Hepatocyte (in vitro differentiated cells): ENCODE data around the gene FUBP3. TPM values are rescaled to one million over a fixed set of nuclear protein-coding genes. Genes with fewer than 3 reads are reported as not detected.
A peak's percentile ranks its signal among the peaks of the same experiment; 100 is the strongest.

Experiments
- DNase-seq: peaks from one replicate; pipeline ENCODE4 v3.0.0-alpha.2; 2016; ENCODE audit warnings: low spot score
- H2AFZ ChIP-seq: fragments of 200-600 bp; sonication (generic); 2 replicates; pipeline ENCODE4 v1.6.0; 2016; ENCODE audit warnings: antibody characterized with exemption, mild to moderate bottlenecking
- H3K27ac ChIP-seq: fragments of 200-600 bp; sonication (generic); 2 replicates; pipeline ENCODE4 v1.5.1; 2016; ENCODE audit warnings: mild to moderate bottlenecking
- H3K27me3 ChIP-seq: fragments of 200-600 bp; sonication (generic); 2 replicates; pipeline ENCODE4 v1.6.1; 2016
- H3K36me3 ChIP-seq: fragments of 200-600 bp; sonication (generic); replicated peaks from 2 replicates; pipeline ENCODE4 v1.5.1; 2016; ENCODE audit warnings: low read depth; ENCODE audit not compliant: insufficient read depth
- H3K4me1 ChIP-seq: fragments of 200-600 bp; sonication (generic); 2 replicates; pipeline ENCODE4 v1.5.1; 2016; ENCODE audit warnings: mild to moderate bottlenecking, moderate library complexity; ENCODE audit not compliant: insufficient read depth
- H3K4me2 ChIP-seq: fragments of 200-600 bp; sonication (generic); 2 replicates; pipeline ENCODE4 v1.6.0; 2016
- H3K4me3 ChIP-seq: fragments of 200-600 bp; sonication (generic); 2 replicates; pipeline ENCODE4 v1.5.1; 2016; ENCODE audit warnings: mild to moderate bottlenecking
- H3K79me2 ChIP-seq: fragments of 200-600 bp; sonication (generic); 2 replicates; pipeline ENCODE4 v1.6.0; 2017; ENCODE audit warnings: mild to moderate bottlenecking
- H3K9me2 ChIP-seq: fragments of 200-600 bp; sonication (generic); replicated peaks from 2 replicates; pipeline ENCODE4 v1.6.0; 2017; ENCODE audit warnings: mild to moderate bottlenecking; ENCODE audit not compliant: insufficient read depth
- H3K9me3 ChIP-seq: fragments of 200-600 bp; sonication (generic); 2 replicates; pipeline ENCODE4 v1.5.1; 2016; ENCODE audit warnings: low read depth, mild to moderate bottlenecking
- H4K20me1 ChIP-seq: fragments of 200-600 bp; sonication (generic); 2 replicates; pipeline ENCODE4 v1.6.0; 2016; ENCODE audit warnings: mild to moderate bottlenecking; ENCODE audit not compliant: insufficient read depth, poor library complexity, severe bottlenecking
- EZH2 ChIP-seq: fragments of 200-600 bp; sonication (generic); IDR thresholded peaks from 2 replicates; pipeline ENCODE4 v1.6.1; 2016; ENCODE audit warnings: antibody characterized with exemption, mild to moderate bottlenecking, borderline replicate concordance
- EZH2phosphoT487 ChIP-seq: fragments of 200-600 bp; sonication (generic); IDR thresholded peaks from one replicate; pipeline ENCODE4 v1.6.1; 2018; ENCODE audit warnings: antibody characterized with exemption, mild to moderate bottlenecking, low read depth, moderate library complexity; ENCODE audit not compliant: unreplicated experiment, severe bottlenecking
- WGBS: methylation state at CpG from one replicate; pipeline ENCODE4 v1.1.6; 2016; ENCODE audit warnings: low lambda C conversion rate; ENCODE audit errors: missing lambda C conversion rate; 5-methylcytosine and 5-hydroxymethylcytosine counted together
- polyA plus RNA-seq: library from polyadenylated mRNA; unstranded; fragments of >200 nt; fragmentation: Nextera tagmentation; extraction: Ambion mirVana; gene quantifications from 2 replicates; pipeline ENCODE4 v1.2.1, GENCODE V29; 2016
- total RNA-seq: library from RNA; depleted of rRNA; stranded (reverse); fragments of >200 nt; gene quantifications from 2 replicates; pipeline ENCODE4 v1.2.3, GENCODE V29; 2014
- TF ChIP-seq, protein P1 (sequence below): fragments of 200-600 bp; sonication (generic); IDR thresholded peaks from 2 replicates; pipeline ENCODE4 v1.5.1; 2016; ENCODE audit warnings: antibody characterized with exemption, mild to moderate bottlenecking; ENCODE audit not compliant: poor library complexity

Gene FUBP3, protein sequence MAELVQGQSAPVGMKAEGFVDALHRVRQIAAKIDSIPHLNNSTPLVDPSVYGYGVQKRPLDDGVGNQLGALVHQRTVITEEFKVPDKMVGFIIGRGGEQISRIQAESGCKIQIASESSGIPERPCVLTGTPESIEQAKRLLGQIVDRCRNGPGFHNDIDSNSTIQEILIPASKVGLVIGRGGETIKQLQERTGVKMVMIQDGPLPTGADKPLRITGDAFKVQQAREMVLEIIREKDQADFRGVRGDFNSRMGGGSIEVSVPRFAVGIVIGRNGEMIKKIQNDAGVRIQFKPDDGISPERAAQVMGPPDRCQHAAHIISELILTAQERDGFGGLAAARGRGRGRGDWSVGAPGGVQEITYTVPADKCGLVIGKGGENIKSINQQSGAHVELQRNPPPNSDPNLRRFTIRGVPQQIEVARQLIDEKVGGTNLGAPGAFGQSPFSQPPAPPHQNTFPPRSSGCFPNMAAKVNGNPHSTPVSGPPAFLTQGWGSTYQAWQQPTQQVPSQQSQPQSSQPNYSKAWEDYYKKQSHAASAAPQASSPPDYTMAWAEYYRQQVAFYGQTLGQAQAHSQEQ
- 44.7 and 55.1 TPM in 2 replicates for total RNA-seq
- polyA plus RNA-seq, result 52.7 and 56.1 TPM in 2 replicates

DNA sequence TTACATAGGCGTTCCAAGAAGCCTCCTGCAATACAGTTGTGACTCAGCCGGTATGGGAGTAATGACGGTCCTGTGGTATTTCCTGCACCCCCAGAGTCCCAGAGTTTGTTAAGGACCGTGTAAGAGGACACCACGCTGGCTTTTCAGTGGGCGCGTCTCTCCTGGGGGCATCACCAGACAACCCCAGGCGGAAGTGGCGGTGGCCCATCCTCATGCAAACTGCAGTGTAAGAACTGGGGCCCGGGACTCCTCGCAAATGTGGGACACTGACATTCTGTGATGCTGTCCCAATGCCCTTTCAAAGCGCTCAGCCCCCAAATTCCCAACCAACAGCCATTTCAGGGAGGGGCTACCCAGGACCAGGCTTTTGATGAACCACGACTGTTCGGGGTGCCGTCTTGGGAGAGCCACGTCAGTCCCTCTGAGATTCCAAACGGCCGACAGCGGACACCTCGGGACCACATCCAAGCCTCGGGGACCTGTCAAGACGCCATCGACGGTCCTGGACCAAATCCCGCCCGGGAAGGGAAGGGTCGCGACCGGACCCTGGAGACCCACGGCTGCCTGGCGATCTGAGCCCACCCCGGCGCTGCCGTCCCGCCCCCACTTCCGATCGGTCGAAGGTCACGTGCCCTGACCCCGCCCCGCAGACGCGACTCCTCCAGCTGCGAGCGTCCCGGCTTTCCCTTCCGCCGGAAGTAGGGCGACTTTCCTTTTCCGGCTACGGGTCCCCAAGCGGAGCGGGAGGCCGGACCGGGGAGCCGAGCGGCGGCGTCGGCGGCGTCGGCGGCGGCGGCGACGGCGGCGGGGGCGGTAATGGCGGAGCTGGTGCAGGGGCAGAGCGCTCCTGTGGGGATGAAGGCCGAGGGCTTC lies at the start of gene FUBP3:
FUBP3 (plus strand) TSS at position 713 of the 873 bp plus-strand sequence; CDS start at position 817, 104 bp downstream.
- peaks cover 19% of the 10 kb centered on the region for H3K4me1 ChIP-seq
- no peaks in the 10 kb centered on the region for H3K36me3 ChIP-seq
- peaks cover 54% of the 10 kb centered on the region for H3K79me2 ChIP-seq
- H3K4me2 ChIP-seq, result peak within 1 kb of the TSS; percentile 94
- H3K9me2 ChIP-seq, result no peaks in the 10 kb centered on the region
- DNase-seq, result peak; percentile 96
- peak within 1 kb of the TSS; percentile 97 for H3K27ac ChIP-seq
- peak within 1 kb of the TSS; percentile 48 for H3K4me3 ChIP-seq
- 1% methylated on average over 59 of the region's 74 CpGs for WGBS
- H4K20me1 ChIP-seq, result peaks cover 31% of the 10 kb centered on the region
- no peaks in the 10 kb centered on the region for H3K27me3 ChIP-seq
- peak within 1 kb of the TSS; percentile 57 for H2AFZ ChIP-seq
- TF ChIP-seq EZH2 (no peak), EZH2phosphoT487 (no peak)
- TF ChIP-seq, protein P1, sequence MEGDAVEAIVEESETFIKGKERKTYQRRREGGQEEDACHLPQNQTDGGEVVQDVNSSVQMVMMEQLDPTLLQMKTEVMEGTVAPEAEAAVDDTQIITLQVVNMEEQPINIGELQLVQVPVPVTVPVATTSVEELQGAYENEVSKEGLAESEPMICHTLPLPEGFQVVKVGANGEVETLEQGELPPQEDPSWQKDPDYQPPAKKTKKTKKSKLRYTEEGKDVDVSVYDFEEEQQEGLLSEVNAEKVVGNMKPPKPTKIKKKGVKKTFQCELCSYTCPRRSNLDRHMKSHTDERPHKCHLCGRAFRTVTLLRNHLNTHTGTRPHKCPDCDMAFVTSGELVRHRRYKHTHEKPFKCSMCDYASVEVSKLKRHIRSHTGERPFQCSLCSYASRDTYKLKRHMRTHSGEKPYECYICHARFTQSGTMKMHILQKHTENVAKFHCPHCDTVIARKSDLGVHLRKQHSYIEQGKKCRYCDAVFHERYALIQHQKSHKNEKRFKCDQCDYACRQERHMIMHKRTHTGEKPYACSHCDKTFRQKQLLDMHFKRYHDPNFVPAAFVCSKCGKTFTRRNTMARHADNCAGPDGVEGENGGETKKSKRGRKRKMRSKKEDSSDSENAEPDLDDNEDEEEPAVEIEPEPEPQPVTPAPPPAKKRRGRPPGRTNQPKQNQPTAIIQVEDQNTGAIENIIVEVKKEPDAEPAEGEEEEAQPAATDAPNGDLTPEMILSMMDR, result no peak
- no peaks in the 10 kb centered on the region for H3K9me3 ChIP-seq

DNA sequence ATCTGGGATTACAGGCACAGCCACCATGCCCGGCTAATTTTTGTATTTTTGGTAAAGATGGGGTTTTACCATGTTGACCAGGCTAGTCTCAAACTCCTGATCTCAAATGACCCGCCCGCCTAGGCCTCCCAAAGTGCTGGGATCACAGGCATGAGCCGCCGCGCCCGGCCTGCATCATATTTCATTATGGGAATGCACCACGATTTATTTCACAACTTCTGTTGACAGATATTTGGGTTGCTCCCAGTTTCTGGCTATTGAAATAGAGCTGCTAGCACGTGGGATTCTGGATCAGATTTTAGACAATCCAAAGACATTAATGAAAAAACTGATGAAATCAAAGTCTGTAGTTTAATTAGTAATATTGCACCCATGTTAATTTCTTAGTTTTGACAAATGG lies 48.4 kb upstream of the FUBP3 start:
- Histone ChIP-seq H3K9me3 (no peaks in the 10 kb centered on the region), H3K27ac (no peak overlapping the region), H3K79me2 (no peaks in the 10 kb centered on the region), H3K27me3 (no peaks in the 10 kb centered on the region), H3K9me2 (no peaks in the 10 kb centered on the region), H3K36me3 (no peaks in the 10 kb centered on the region), H4K20me1 (no peaks in the 10 kb centered on the region), H3K4me3 (no peak overlapping the region), H3K4me1 (no peaks in the 10 kb centered on the region), H3K4me2 (no peak overlapping the region), H2AFZ (no peak overlapping the region)
- 77% methylated on average over 9 of the region's 9 CpGs for WGBS
- DNase-seq, result no peak
- TF ChIP-seq EZH2 (no peak), EZH2phosphoT487 (no peak)
- TF ChIP-seq, protein P1, result no peak

DNA sequence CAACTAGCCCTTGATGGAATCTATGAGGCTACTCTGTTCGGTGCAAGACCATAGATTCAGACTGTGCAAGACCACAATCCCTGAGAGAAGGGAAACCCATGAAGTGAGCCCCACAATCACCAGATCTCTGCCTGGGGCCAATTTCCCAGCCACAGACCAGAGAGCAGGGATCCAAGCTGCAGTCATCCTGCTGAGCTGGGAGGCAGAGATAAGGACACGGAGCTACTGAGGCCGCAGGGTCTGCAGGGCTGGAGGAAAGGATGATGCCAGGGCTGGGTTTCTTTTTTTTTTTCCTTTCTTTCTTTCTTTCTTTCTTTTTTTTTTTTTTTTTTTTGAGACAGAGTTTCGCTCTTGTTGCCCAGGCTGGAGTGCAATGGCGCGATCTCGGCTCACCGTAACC lies 47.7 kb upstream of the FUBP3 start:
- Histone ChIP-seq H3K9me2 (no peaks in the 10 kb centered on the region), H4K20me1 (no peaks in the 10 kb centered on the region), H3K4me2 (no peak overlapping the region), H3K27me3 (peaks cover 4% of the 10 kb centered on the region), H3K4me1 (peaks cover 7% of the 10 kb centered on the region), H3K9me3 (no peaks in the 10 kb centered on the region), H2AFZ (no peak overlapping the region), H3K36me3 (no peaks in the 10 kb centered on the region), H3K79me2 (no peaks in the 10 kb centered on the region), H3K27ac (no peak overlapping the region), H3K4me3 (no peak overlapping the region)
- DNase-seq, result no peak
- TF ChIP-seq EZH2phosphoT487 (no peak), EZH2 (no peak)
- TF ChIP-seq, protein P1, result no peak
- 85% methylated on average over 8 of the region's 8 CpGs for WGBS
